ENCODE data around the gene CEP135.
"Not testable (repeated sequence)": the region's sequence is repeated elsewhere in the genome, so short reads cannot be mapped to it uniquely, and the experiment has no call there.

CEP135 gene

GRCh38 chr4:55941881-55942396, 6.8 kb upstream of the CEP135 start:
- DNase-seq: no peak

GRCh38 chr4:55947254-55947882, 1.4 kb upstream of the CEP135 start:
- DNase-seq: no peak

GRCh38 chr4:55947912-55948725, 626 bp upstream of the CEP135 start:
- no peak for DNase-seq

GRCh38 chr4:55949482-55949802, 697 bp downstream of the CEP135 start:
- DNase-seq: no peak

- no peak for DNase-seq
These were observed 2.6 kb downstream of the CEP135 start for GRCh38 chr4:55951191-55951922.

GRCh38 chr4:55955710-55956109, 7.0 kb downstream of the CEP135 start:
- no peak for DNase-seq

GRCh38 chr4:55959655-55960054, 10.9 kb downstream of the CEP135 start:
- no peak for DNase-seq

- DNase-seq: no peak
These were observed 15.3 kb downstream of the CEP135 start for GRCh38 chr4:55964046-55964445.

- DNase-seq: no peak
These were observed 16.8 kb downstream of the CEP135 start for GRCh38 chr4:55965585-55965984.

- DNase-seq: not testable (repeated sequence)
These were observed 17.6 kb downstream of the CEP135 start for GRCh38 chr4:55966324-55966723.

GRCh38 chr4:55967376-55967775, 18.6 kb downstream of the CEP135 start:
- no peak for DNase-seq

- DNase-seq: no peak
These were observed 24.9 kb downstream of the CEP135 start for GRCh38 chr4:55973650-55974049.

- DNase-seq: no peak
These were observed 29.1 kb downstream of the CEP135 start for GRCh38 chr4:55977811-55978210.

- no peak for DNase-seq
These were observed 30.8 kb downstream of the CEP135 start for GRCh38 chr4:55979562-55979961.

- DNase-seq: no peak
These were observed 32.0 kb downstream of the CEP135 start for GRCh38 chr4:55980725-55981124.

GRCh38 chr4:55982976-55983375, 34.2 kb downstream of the CEP135 start:
- no peak for DNase-seq

- no peak for DNase-seq
These were observed 41.0 kb downstream of the CEP135 start for GRCh38 chr4:55989766-55990165.

- no peak for DNase-seq
These were observed 45.4 kb downstream of the CEP135 start for GRCh38 chr4:55993994-55994663.

GRCh38 chr4:55996646-55997045, 47.9 kb downstream of the CEP135 start:
- no peak for DNase-seq

- no peak for DNase-seq
These were observed 54.9 kb downstream of the CEP135 start for GRCh38 chr4:56003606-56004005.

- DNase-seq: no peak
These were observed 55.5 kb downstream of the CEP135 start for GRCh38 chr4:56004235-56004634.

GRCh38 chr4:56007154-56007553, 58.4 kb downstream of the CEP135 start:
- no peak for DNase-seq

GRCh38 chr4:56008206-56008605, 59.5 kb downstream of the CEP135 start:
- DNase-seq: no peak

Measured in DMS 273 treated with DMSO at 0.1 percent for 48 hours (cell line).